HepG2 (cell line): ENCODE data around the gene DDN. TPM values are rescaled to one million over a fixed set of nuclear protein-coding genes. Genes with fewer than 3 reads are reported as not detected.

Experiments
- CREB1 ChIP-seq, 2 experiments: fragments of 450-650 bp in 1 of 2; IDR thresholded peaks; 2 replicates each; pipeline ENCODE4 v1.6.1; 2016 to 2017; ENCODE audit warnings: control low read depth in 1 of 2, mild to moderate bottlenecking in 1 of 2, missing compliant biosample characterization in 1 of 2, missing genetic modification characterization in 1 of 2
- FOXJ3 ChIP-seq: sonication (generic); formaldehyde crosslinking; IDR thresholded peaks from 2 replicates; pipeline ENCODE4 v1.4.0; 2020; ENCODE audit warnings: missing genetic modification reagents, mild to moderate bottlenecking, borderline replicate concordance
- KDM1A ChIP-seq: IDR thresholded peaks from 2 replicates; pipeline ENCODE4 v1.6.1; 2016; ENCODE audit warnings: missing compliant biosample characterization
- MEIS2 ChIP-seq: sonication (generic); formaldehyde crosslinking; IDR thresholded peaks from 2 replicates; pipeline ENCODE4 v1.9.0; 2021; ENCODE audit warnings: mild to moderate bottlenecking, missing genetic modification reagents
- NFIB ChIP-seq: sonication (generic); formaldehyde crosslinking; IDR thresholded peaks from 2 replicates; pipeline ENCODE4 v1.9.0; 2021; ENCODE audit warnings: missing genetic modification reagents, mild to moderate bottlenecking, borderline replicate concordance
- RFX5 ChIP-seq: IDR thresholded peaks from 2 replicates; pipeline ENCODE4 v1.6.1; 2011; ENCODE audit warnings: low read depth, low read length, improper control_type of control experiment
- SALL1 ChIP-seq: sonication (generic); formaldehyde crosslinking; IDR thresholded peaks from 2 replicates; pipeline ENCODE4 v1.8.0; 2022; ENCODE audit warnings: mild to moderate bottlenecking, missing genetic modification reagents
- SIX4 ChIP-seq: sonication (generic); formaldehyde crosslinking; IDR thresholded peaks from 2 replicates; pipeline ENCODE4 v1.4.0; 2020; ENCODE audit warnings: missing genetic modification reagents
- ZBTB43 ChIP-seq: sonication (generic); formaldehyde crosslinking; conservative IDR thresholded peaks from 2 replicates; pipeline ENCODE4 v1.4.0; 2020; ENCODE audit warnings: missing genetic modification reagents
- ZFAT ChIP-seq: sonication (generic); formaldehyde crosslinking; conservative IDR thresholded peaks from 2 replicates; pipeline ENCODE4 v1.8.1; 2023; ENCODE audit warnings: missing genetic modification reagents, inconsistent platforms
- ZNF101 ChIP-seq: sonication (generic); formaldehyde crosslinking; IDR thresholded peaks from 2 replicates; pipeline ENCODE4 v1.4.0; 2020; ENCODE audit warnings: mild to moderate bottlenecking, low read depth, missing genetic modification reagents, borderline replicate concordance
- ZNF230 ChIP-seq: sonication (generic); formaldehyde crosslinking; IDR thresholded peaks from 2 replicates; pipeline ENCODE4 v1.4.0; 2020; ENCODE audit warnings: mild to moderate bottlenecking, missing genetic modification reagents
- ZNF33A ChIP-seq: sonication (generic); formaldehyde crosslinking; IDR thresholded peaks from 2 replicates; pipeline ENCODE4 v1.5.1; 2020; ENCODE audit warnings: missing genetic modification reagents, mild to moderate bottlenecking, moderate library complexity, borderline replicate concordance
- ZNF44 ChIP-seq: sonication (generic); formaldehyde crosslinking; IDR thresholded peaks from 2 replicates; pipeline ENCODE4 v1.5.1; 2020; ENCODE audit warnings: mild to moderate bottlenecking, missing genetic modification reagents
- ZNF512 ChIP-seq: sonication (generic); formaldehyde crosslinking; IDR thresholded peaks from 2 replicates; pipeline ENCODE4 v1.4.0; 2020; ENCODE audit warnings: mild to moderate bottlenecking, missing genetic modification reagents
- ZNF549 ChIP-seq: sonication (generic); formaldehyde crosslinking; IDR thresholded peaks from 2 replicates; pipeline ENCODE4 v1.5.0; 2020; ENCODE audit warnings: missing genetic modification reagents
- ZNF746 ChIP-seq: sonication (generic); formaldehyde crosslinking; IDR thresholded peaks from 2 replicates; pipeline ENCODE4 v1.8.0; 2022; ENCODE audit warnings: mild to moderate bottlenecking, missing genetic modification reagents
- ZNF841 ChIP-seq: sonication (generic); formaldehyde crosslinking; IDR thresholded peaks from 2 replicates; pipeline ENCODE4 v1.8.1; 2023; ENCODE audit warnings: missing genetic modification reagents, borderline replicate concordance
- ZNF850 ChIP-seq: sonication (generic); formaldehyde crosslinking; conservative IDR thresholded peaks from 2 replicates; pipeline ENCODE4 v1.9.0; 2021; ENCODE audit warnings: mild to moderate bottlenecking, missing genetic modification reagents
- ZZZ3 ChIP-seq: sonication (generic); formaldehyde crosslinking; IDR thresholded peaks from 2 replicates; pipeline ENCODE4 v1.4.0; 2020; ENCODE audit warnings: missing genetic modification reagents, mild to moderate bottlenecking, borderline replicate concordance
- polyA plus RNA-seq, 8 experiments: library from polyadenylated mRNA; depleted of rRNA in 3 of 8; stranded (reverse) in 7 of 8; unstranded in 1 of 8; fragments of >200 nt; fragmentation: Illumina TruSeq in 4 of 8; extraction: Trizol in 4 of 8; gene quantifications; 2 replicates each; pipeline versions ENCODE4 v1.2.1 to v1.2.3, GENCODE V29; 2011 to 2016; ENCODE audit warnings: low read depth in 4 of 8, missing spikeins in 1 of 8, mixed read lengths in 1 of 8; ENCODE audit not compliant: insufficient read depth in 1 of 8
- total RNA-seq, 5 experiments: library from RNA; depleted of rRNA; stranded (reverse); fragments of >200 nt; fragmentation: Illumina TruSeq; extraction: Trizol; gene quantifications; 2 replicates each; pipeline ENCODE4 v1.2.3, GENCODE V29; 2016; ENCODE audit warnings: low read depth in 1 of 5
- TF ChIP-seq, protein P1 (sequence below): sonication (generic); formaldehyde crosslinking; IDR thresholded peaks from 2 replicates; pipeline ENCODE4 v1.4.0; 2020; ENCODE audit warnings: missing genetic modification reagents
- TF ChIP-seq, protein P2 (sequence below): sonication (generic); formaldehyde crosslinking; IDR thresholded peaks from 2 replicates; pipeline ENCODE4 v1.4.0; 2020; ENCODE audit warnings: missing genetic modification reagents

DDN gene
- total and polyA plus RNA-seq, 2 of the 13 experiments (the other 11 are each of a cell fraction or from before 2014, with no cell fraction given), result 0.24 to 0.53 TPM

DNA sequence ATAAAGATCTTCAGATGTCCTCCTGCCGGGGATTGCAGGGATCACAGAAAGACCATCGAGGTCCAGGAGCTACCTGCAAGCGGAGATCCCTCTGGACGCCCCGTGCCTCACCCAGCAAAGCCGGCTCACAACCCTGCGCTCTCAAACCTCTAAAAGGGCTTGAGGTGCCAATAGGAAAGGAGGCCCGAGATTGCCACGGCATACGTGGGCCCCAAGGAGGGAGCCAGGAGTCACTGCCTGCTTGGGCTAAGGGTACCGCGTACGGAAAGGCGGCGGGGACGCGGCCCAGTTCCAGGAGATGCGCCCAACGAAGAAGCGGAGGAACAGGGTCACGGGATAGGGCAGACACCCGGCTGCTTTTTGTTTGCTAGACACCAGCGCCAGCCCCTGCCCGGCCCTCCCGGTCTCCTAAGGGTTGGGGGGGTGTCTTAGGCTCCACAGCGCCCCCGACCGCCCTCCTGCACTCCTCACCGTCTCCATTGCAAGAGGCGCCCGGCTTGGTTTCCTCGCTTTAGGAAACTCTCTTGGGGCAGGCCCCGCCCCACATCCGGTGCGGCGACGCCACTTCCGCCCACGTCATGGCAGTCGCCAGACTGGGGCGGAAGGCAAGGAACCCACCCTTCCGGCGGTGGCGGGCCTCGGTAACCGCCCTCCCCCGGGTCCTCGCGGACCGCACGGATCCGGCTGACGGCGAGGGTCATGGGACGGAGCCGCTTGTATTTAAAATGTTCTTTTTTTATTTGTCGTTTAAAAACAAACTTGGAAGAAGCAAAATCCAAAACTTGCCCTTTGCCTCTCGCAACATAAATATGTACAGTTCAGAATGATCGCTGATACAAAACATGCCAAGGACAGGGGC, 19.3 kb upstream of the DDN start, which contains the start of gene PRKAG1 (continued):
- TF ChIP-seq ZNF841 (CRISPR knock-in tag) (no peak; the same call in 1 of the 2 replicates), ZNF850 (CRISPR knock-in tag) (no peak), ZNF230 (CRISPR knock-in tag) (peak; percentile 62; the same call in 1 of the 2 replicates), ZNF44 (CRISPR knock-in tag) (no peak), SIX4 (CRISPR knock-in tag) (no peak), ZNF549 (CRISPR knock-in tag) (no peak), SALL1 (CRISPR knock-in tag) (peak; percentile 78; the same call in 1 of the 2 replicates), ZNF512 (CRISPR knock-in tag) (no peak), ZZZ3 (CRISPR knock-in tag) (peak; percentile 38; the same call in 1 of the 2 replicates), ZNF101 (no peak), CREB1 (IDR thresholded peaks at IDR 0.05) (peak; percentile 89), CREB1 (CRISPR knock-in tag; IDR thresholded peaks at IDR 0.05) (peak; percentile 97), ZBTB43 (CRISPR knock-in tag) (no peak), ZNF33A (no peak), ZNF746 (CRISPR knock-in tag) (no peak), NFIB (CRISPR knock-in tag) (no peak), RFX5 (0 out of 2 replicates have a peak, but pooled peaks have one; percentile 17), FOXJ3 (no peak; the same call in 1 of the 2 replicates), ZFAT (CRISPR knock-in tag) (no peak), MEIS2 (CRISPR knock-in tag) (0 out of 2 replicates have a peak, but pooled peaks have one; percentile 33), KDM1A (CRISPR knock-in tag) (no peak)
- TF ChIP-seq, protein P1, sequence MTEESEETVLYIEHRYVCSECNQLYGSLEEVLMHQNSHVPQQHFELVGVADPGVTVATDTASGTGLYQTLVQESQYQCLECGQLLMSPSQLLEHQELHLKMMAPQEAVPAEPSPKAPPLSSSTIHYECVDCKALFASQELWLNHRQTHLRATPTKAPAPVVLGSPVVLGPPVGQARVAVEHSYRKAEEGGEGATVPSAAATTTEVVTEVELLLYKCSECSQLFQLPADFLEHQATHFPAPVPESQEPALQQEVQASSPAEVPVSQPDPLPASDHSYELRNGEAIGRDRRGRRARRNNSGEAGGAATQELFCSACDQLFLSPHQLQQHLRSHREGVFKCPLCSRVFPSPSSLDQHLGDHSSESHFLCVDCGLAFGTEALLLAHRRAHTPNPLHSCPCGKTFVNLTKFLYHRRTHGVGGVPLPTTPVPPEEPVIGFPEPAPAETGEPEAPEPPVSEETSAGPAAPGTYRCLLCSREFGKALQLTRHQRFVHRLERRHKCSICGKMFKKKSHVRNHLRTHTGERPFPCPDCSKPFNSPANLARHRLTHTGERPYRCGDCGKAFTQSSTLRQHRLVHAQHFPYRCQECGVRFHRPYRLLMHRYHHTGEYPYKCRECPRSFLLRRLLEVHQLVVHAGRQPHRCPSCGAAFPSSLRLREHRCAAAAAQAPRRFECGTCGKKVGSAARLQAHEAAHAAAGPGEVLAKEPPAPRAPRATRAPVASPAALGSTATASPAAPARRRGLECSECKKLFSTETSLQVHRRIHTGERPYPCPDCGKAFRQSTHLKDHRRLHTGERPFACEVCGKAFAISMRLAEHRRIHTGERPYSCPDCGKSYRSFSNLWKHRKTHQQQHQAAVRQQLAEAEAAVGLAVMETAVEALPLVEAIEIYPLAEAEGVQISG (CRISPR knock-in tag), result peak; percentile 89
- TF ChIP-seq, protein P2, sequence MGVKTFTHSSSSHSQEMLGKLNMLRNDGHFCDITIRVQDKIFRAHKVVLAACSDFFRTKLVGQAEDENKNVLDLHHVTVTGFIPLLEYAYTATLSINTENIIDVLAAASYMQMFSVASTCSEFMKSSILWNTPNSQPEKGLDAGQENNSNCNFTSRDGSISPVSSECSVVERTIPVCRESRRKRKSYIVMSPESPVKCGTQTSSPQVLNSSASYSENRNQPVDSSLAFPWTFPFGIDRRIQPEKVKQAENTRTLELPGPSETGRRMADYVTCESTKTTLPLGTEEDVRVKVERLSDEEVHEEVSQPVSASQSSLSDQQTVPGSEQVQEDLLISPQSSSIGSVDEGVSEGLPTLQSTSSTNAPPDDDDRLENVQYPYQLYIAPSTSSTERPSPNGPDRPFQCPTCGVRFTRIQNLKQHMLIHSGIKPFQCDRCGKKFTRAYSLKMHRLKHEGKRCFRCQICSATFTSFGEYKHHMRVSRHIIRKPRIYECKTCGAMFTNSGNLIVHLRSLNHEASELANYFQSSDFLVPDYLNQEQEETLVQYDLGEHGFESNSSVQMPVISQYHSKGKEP (CRISPR knock-in tag), result no peak
